ENCODE results near the gene SLC35E3. TPM values are rescaled to one million over a fixed set of nuclear protein-coding genes. Genes with fewer than 3 reads are reported as not detected.
A peak's percentile ranks its signal among the peaks of the same experiment; 100 is the strongest.
"Not testable (repeated sequence)": the region's sequence is repeated elsewhere in the genome, so short reads cannot be mapped to it uniquely, and the experiment has no call there.

Gene SLC35E3
- total and polyA plus RNA-seq, 8 donors: 4.1 to 8.6 (median 5.7) TPM

DNA sequence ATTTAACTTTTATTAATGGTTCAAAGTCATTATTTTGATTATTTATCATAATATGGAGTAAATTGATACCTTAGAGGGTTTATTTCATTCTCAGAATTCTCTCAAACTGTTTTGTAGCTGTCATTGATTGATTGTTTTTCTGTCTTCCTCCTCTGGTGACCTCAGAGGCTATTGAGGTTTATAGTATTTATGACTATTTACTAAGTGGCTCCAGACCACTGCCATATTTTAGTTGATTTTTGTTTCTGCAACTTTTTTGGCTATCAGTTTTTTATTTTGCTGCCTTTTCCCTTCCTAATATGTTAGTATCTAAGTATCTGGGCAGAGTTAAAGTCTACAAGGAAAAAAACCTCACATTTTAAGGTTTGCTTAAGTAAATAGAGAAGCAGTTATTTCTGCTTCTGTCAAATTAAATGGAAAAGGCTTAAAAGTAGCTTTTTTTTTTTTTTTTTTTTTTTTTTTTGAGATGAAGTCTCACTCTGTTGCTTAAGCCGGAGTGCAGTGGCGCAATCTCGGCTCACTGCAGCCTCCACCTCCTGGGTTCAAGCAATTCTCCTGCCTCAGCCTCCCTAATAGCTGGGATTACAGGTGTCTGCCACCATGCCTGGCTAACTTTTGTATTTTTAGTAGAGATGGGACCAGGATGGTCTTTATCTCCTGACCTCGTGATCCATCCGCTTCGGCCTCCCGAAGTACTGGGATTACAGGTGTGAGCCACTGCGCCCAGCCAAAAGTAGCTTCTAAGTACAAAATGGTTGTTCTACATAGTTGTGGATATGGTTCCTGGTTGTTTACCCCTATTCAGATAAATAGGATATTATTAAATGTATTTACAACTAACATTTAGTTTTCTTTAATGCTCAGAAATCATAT, 70.2 kb downstream of the SLC35E3 start:
- H3K27me3 ChIP-seq: no peaks in the 10 kb centered on the region
- H3K9me3 ChIP-seq: no peaks in the 10 kb centered on the region
- no peak overlapping the region for H3K4me3 ChIP-seq
- intact Hi-C loops (cut with DNase I): no loop called here
- TF ChIP-seq, protein P1, sequence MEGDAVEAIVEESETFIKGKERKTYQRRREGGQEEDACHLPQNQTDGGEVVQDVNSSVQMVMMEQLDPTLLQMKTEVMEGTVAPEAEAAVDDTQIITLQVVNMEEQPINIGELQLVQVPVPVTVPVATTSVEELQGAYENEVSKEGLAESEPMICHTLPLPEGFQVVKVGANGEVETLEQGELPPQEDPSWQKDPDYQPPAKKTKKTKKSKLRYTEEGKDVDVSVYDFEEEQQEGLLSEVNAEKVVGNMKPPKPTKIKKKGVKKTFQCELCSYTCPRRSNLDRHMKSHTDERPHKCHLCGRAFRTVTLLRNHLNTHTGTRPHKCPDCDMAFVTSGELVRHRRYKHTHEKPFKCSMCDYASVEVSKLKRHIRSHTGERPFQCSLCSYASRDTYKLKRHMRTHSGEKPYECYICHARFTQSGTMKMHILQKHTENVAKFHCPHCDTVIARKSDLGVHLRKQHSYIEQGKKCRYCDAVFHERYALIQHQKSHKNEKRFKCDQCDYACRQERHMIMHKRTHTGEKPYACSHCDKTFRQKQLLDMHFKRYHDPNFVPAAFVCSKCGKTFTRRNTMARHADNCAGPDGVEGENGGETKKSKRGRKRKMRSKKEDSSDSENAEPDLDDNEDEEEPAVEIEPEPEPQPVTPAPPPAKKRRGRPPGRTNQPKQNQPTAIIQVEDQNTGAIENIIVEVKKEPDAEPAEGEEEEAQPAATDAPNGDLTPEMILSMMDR (IDR thresholded peaks at IDR 0.05): no peak
- FAIRE-seq: no peak
- WGBS, 2 donors: 95 to 96% methylated on average over 8 of the region's 8 CpGs
- no peak overlapping the region for H3K27ac ChIP-seq
- no peak for ATAC-seq
- peaks cover 9 to 67% (median 36%) of the 10 kb centered on the region in 3 donors for H3K36me3 ChIP-seq
- H3K4me1 ChIP-seq: peaks cover 0 to 13% (median 11%) of the 10 kb centered on the region in 3 donors
- no peak for DNase-seq

DNA sequence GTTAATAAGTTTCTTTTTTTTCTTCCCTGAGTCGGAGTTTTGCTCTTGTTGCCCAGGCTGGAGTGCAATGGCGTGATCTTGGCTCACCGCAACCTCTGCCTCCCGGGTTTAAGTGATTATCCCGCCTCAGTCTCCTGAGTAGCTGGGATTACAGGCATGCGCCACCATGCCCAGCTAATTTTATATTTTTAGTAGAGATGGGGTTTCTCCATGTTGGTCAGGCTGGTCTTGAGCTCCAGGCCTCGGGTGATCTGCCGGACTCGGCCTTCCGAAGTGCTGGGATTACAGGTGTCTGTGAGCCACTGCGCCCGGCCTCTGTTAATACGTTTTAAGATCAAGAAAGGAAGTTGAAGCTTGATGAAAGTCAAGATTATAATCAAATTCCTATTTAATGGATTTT, 73.5 kb downstream of the SLC35E3 start:
- peaks cover 13 to 83% (median 42%) of the 10 kb centered on the region in 3 donors for H3K36me3 ChIP-seq
- FAIRE-seq: not testable (repeated sequence)
- 92 to 94% methylated on average over 13 of the region's 13 CpGs for WGBS, 2 donors

DNA sequence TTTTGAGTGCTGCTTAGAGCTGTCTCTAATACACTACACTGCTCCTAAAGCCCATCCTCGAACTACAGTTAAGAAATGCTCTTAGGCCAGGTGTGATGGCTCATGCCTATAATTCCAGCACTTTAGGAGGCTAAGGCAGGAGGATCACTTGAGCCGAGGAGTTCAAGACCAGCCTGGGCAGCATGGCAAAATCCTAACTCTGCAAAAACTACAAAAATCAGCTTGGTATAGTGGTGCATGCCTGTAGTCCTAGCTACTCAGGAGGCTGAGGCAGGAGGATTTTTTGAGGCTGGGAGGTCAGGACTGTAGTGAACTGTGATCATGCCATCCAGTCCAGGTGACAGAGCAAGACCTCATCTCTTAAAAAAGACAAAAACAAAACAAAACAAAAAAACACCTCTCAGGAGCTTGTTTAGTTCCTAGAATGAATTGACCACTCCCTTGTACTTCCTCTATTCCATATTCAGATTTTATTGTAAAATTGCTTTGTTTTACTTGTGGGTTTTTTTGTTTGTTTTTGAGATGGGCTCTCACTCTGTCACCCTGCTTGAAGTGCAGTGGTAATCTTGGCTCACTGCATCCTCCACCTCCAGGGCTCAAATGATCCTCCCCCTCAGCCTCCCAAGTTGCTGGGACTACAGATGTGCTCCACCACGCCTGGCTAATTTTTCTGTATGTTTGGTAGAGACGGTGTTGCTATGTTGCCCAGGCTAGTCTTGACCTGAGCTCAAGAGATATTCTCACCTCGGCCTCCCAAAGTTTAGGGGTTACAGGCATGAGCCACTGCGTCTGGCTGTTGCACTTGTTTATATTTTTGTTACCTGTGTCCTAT, 75.6 kb downstream of the SLC35E3 start:
- TF ChIP-seq, protein P1 (IDR thresholded peaks at IDR 0.05): no peak
- 94 to 96% methylated on average over 6 of the region's 6 CpGs for WGBS, 2 donors
- intact Hi-C loops (cut with DNase I): no loop called here
- Histone ChIP-seq H3K4me3 (no peak overlapping the region), H3K4me1 (no peaks in the 10 kb centered on the region), H3K27ac (no peak overlapping the region), H3K36me3 (peaks cover 14 to 89% (median 43%) of the 10 kb centered on the region in 3 donors), H3K27me3 (no peaks in the 10 kb centered on the region), H3K9me3 (no peaks in the 10 kb centered on the region)
- FAIRE-seq (no peak), DNase-seq (no peak), ATAC-seq (peak in 1 of 4 donors; percentile 17)

More for the DNA sequence above, 73.5 kb downstream of the SLC35E3 start:
- H3K27ac ChIP-seq; H3K4me3 ChIP-seq; H3K4me1 ChIP-seq; H3K27me3 ChIP-seq; ATAC-seq; intact Hi-C loops (cut with DNase I); H3K9me3 ChIP-seq; DNase-seq: not testable (repeated sequence)

DNA sequence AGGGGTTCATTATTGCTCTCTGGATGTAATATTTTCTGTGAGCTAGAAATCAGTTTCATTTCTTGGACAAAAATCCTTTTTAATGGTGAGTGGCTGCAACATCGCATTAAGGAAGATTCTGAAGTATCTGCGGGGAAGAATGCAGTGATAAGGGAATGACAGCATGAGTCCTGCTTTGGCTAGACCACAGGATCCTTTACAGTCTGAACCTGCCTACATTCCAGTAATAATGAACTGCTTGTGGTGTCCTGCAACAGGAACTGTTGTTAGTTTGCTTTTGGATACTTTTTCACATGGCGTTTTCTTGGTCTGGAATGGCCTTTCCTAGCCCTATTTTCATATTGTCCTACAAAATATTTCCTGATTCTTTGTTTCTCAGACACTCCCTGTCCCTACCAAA, 77.7 kb downstream of the SLC35E3 start:
- H3K4me3 ChIP-seq: no peak overlapping the region
- no peaks in the 10 kb centered on the region for H3K9me3 ChIP-seq
- no peak for ATAC-seq
- no peak for FAIRE-seq
- no peaks in the 10 kb centered on the region for H3K4me1 ChIP-seq
- no peaks in the 10 kb centered on the region for H3K27me3 ChIP-seq
- peaks cover 11 to 93% (median 35%) of the 10 kb centered on the region in 3 donors for H3K36me3 ChIP-seq
- 84 to 88% methylated on average over 3 of the region's 3 CpGs for WGBS, 2 donors
- intact Hi-C loops (cut with DNase I): no loop called here
- DNase-seq: no peak
- H3K27ac ChIP-seq: no peak overlapping the region
- TF ChIP-seq, protein P1 (IDR thresholded peaks at IDR 0.05): no peak

DNA sequence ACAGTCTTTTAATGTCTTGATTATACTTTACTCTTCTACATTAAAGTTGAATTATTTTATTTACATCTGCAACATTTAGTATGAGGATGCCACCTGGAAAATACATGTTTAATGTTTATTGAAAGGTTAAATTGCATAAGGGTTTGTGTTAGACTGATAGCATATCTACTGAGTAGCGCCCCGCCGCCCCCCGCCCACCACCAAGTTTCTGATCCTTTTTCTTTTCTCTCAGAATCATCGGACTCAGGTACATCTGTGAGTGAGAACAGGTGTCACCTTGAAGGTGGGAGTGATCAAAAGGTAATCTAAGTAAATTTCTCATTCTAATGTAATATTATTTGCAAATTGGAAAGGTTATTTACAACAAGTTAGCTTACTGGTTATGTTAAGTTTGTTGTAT, 78.2 kb downstream of the SLC35E3 start:
- Histone ChIP-seq H3K27me3 (no peaks in the 10 kb centered on the region), H3K9me3 (no peaks in the 10 kb centered on the region), H3K36me3 (peaks cover 11 to 93% (median 35%) of the 10 kb centered on the region in 3 donors), H3K4me3 (no peak overlapping the region), H3K27ac (no peak overlapping the region), H3K4me1 (no peaks in the 10 kb centered on the region)
- intact Hi-C loops (cut with DNase I): no loop called here
- FAIRE-seq (no peak), ATAC-seq (no peak), DNase-seq (no peak)
- TF ChIP-seq, protein P1 (IDR thresholded peaks at IDR 0.05): no peak
- 91 to 92% methylated on average over 5 of the region's 5 CpGs for WGBS, 2 donors

All from pancreas (tissue), 10 donors.